HepG2 (cell line): Measurements from ENCODE around the gene ALG3. TPM values are rescaled to one million over a fixed set of nuclear protein-coding genes. Genes with fewer than 3 reads are reported as not detected.

Source experiments
- CC2D1A ChIP-seq: sonication (generic); formaldehyde crosslinking; IDR thresholded peaks from 2 replicates; pipeline ENCODE4 v1.8.1; 2023; ENCODE audit warnings: mild to moderate bottlenecking, missing genetic modification reagents
- GATAD1 ChIP-seq: IDR thresholded peaks from 2 replicates; pipeline ENCODE4 v1.6.1; 2016; ENCODE audit warnings: missing genetic modification reagents, missing compliant biosample characterization
- GATAD2A ChIP-seq: IDR thresholded peaks from 2 replicates; pipeline ENCODE4 v1.6.1; 2016
- GTF2F1 ChIP-seq: fragments of 150-350 bp; IDR thresholded peaks from 2 replicates; pipeline ENCODE4 v1.6.1; 2014; ENCODE audit warnings: low read length
- HMGA1 ChIP-seq: sonication (generic); formaldehyde crosslinking; conservative IDR thresholded peaks from 2 replicates; pipeline ENCODE4 v1.4.0; 2020; ENCODE audit warnings: missing genetic modification reagents
- IRF2 ChIP-seq: IDR thresholded peaks from 2 replicates; pipeline ENCODE4 v1.6.1; 2018; ENCODE audit warnings: missing genetic modification reagents, missing compliant biosample characterization
- JDP2 ChIP-seq: sonication (generic); formaldehyde crosslinking; IDR thresholded peaks from 2 replicates; pipeline ENCODE4 v1.8.1; 2022; ENCODE audit warnings: missing genetic modification reagents, borderline replicate concordance
- SETDB1 ChIP-seq: sonication (generic); formaldehyde crosslinking; IDR thresholded peaks from 2 replicates; pipeline ENCODE4 v1.5.1; 2020; ENCODE audit warnings: missing genetic modification reagents, mild to moderate bottlenecking, borderline replicate concordance
- SOX6 ChIP-seq, 2 experiments: fragments of 450-650 bp in 1 of 2; sonication (generic) in 1 of 2; formaldehyde crosslinking in 1 of 2; IDR thresholded peaks; 2 replicates each; pipeline versions ENCODE4 v1.4.0 to v1.6.1; 2017 to 2020; ENCODE audit warnings: antibody characterized with exemption in 1 of 2, mild to moderate bottlenecking in 1 of 2, missing genetic modification reagents in 1 of 2
- TBP ChIP-seq: sonication (generic); formaldehyde crosslinking; IDR thresholded peaks from 2 replicates; pipeline ENCODE4 v1.5.0; 2020; ENCODE audit warnings: missing genetic modification reagents
- TGIF2 ChIP-seq: IDR thresholded peaks from 2 replicates; pipeline ENCODE4 v1.6.1; 2016; ENCODE audit warnings: control low read depth, missing compliant biosample characterization
- ZKSCAN1 ChIP-seq: fragments of 150-350 bp; IDR thresholded peaks from 2 replicates; pipeline ENCODE4 v1.6.1; 2014; ENCODE audit warnings: low read length
- ZKSCAN5 ChIP-seq: sonication (generic); formaldehyde crosslinking; IDR thresholded peaks from 2 replicates; pipeline ENCODE4 v1.5.1; 2020; ENCODE audit warnings: mild to moderate bottlenecking, missing genetic modification reagents
- ZNF224 ChIP-seq: sonication (generic); formaldehyde crosslinking; IDR thresholded peaks from 2 replicates; pipeline ENCODE4 v1.5.0; 2020; ENCODE audit warnings: mild to moderate bottlenecking, missing genetic modification reagents
- ZNF337 ChIP-seq: sonication (generic); formaldehyde crosslinking; IDR thresholded peaks from 2 replicates; pipeline ENCODE4 v1.5.1; 2020; ENCODE audit warnings: missing genetic modification reagents, low read depth, mild to moderate bottlenecking, borderline replicate concordance
- ZNF33B ChIP-seq: sonication (generic); formaldehyde crosslinking; IDR thresholded peaks from 2 replicates; pipeline ENCODE4 v1.5.1; 2020; ENCODE audit warnings: mild to moderate bottlenecking, missing genetic modification reagents
- ZNF777 ChIP-seq: sonication (generic); formaldehyde crosslinking; IDR thresholded peaks from 2 replicates; pipeline ENCODE4 v1.4.0; 2020; ENCODE audit warnings: missing genetic modification reagents
- polyA plus RNA-seq, 8 experiments: library from polyadenylated mRNA; depleted of rRNA in 3 of 8; stranded (reverse) in 7 of 8; unstranded in 1 of 8; fragments of >200 nt; fragmentation: Illumina TruSeq in 4 of 8; extraction: Trizol in 4 of 8; gene quantifications; 2 replicates each; pipeline versions ENCODE4 v1.2.1 to v1.2.3, GENCODE V29; 2011 to 2016; ENCODE audit warnings: low read depth in 4 of 8, missing spikeins in 1 of 8, mixed read lengths in 1 of 8; ENCODE audit not compliant: insufficient read depth in 1 of 8
- total RNA-seq, 5 experiments: library from RNA; depleted of rRNA; stranded (reverse); fragments of >200 nt; fragmentation: Illumina TruSeq; extraction: Trizol; gene quantifications; 2 replicates each; pipeline ENCODE4 v1.2.3, GENCODE V29; 2016; ENCODE audit warnings: low read depth in 1 of 5
- TF ChIP-seq, protein P1 (sequence below): sonication (generic); formaldehyde crosslinking; IDR thresholded peaks from 2 replicates; pipeline ENCODE4 v1.9.0; 2022; ENCODE audit warnings: missing genetic modification reagents, mild to moderate bottlenecking, borderline replicate concordance
- TF ChIP-seq, protein P2 (sequence below): sonication (generic); formaldehyde crosslinking; IDR thresholded peaks from 2 replicates; pipeline ENCODE4 v1.8.1; 2023; ENCODE audit warnings: missing genetic modification reagents, inconsistent platforms, borderline replicate concordance
- TF ChIP-seq, protein P3 (sequence below): sonication (generic); formaldehyde crosslinking; IDR thresholded peaks from 2 replicates; pipeline ENCODE4 v1.4.0; 2020; ENCODE audit warnings: mild to moderate bottlenecking, missing genetic modification reagents

The ALG3 gene
- total and polyA plus RNA-seq, 2 of the 13 experiments (the other 11 are each of a cell fraction or from before 2014, with no cell fraction given) = 46.6 to 57.1 TPM

DNA sequence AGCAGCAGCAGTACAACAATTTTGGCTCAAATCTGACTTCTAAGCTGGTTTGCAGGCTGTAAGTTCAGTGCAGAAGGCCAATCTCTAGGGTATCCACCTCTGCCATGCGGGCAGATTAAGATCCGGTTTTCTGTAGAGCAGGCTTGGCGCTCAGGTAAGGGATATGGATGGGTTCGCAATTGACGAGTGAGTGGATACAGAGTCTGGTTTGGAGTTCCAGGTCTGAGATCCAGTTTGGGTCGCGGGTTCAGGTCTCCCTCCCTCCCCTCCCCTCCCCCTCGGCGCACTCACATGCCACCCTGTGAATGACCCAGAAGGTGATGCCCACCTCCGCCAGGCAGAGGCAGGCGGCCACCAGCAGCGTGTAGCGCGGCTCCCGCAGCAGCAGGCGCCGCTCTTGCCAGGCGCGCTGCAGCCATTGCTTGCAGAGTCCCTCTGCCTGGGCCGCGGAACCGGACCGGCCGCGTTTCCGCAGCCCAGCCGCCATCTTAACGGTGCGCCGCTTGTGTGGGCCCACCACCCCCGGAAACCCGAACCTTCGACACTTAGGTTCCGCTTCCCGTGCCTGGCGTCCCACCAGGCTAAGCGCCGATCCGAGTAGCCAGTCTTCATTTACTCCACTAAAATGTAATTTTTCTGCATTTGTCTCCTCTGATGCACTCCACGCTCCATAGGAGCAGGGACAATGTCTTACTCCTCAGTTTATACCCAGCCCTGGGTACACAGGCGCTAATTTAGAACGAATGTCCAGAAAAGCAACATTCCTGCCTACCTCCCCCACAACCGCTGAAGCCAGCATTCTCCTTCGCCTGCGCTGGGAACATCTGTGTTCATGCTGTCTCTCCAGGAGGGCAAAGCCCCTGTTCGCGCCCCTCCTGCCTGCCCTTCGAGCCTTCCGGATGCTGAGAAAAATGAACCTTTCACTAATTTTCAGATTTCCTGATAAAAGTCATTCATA is at the start of gene ALG3 (continued):
- no peak for TF ChIP-seq CC2D1A
- peak; percentile 32; the same call in 1 of the 2 replicates for TF ChIP-seq ZKSCAN1
- TF ChIP-seq HMGA1 = no peak
- TF ChIP-seq GATAD2A (CRISPR knock-in tag) = 0 out of 2 replicates have a peak, but pooled peaks have one; percentile 45
- peak; percentile 94 for TF ChIP-seq GATAD1 (CRISPR knock-in tag)
- TF ChIP-seq TGIF2 = peak; percentile 81
- no peak for TF ChIP-seq JDP2 (CRISPR knock-in tag)
- TF ChIP-seq, protein P1, sequence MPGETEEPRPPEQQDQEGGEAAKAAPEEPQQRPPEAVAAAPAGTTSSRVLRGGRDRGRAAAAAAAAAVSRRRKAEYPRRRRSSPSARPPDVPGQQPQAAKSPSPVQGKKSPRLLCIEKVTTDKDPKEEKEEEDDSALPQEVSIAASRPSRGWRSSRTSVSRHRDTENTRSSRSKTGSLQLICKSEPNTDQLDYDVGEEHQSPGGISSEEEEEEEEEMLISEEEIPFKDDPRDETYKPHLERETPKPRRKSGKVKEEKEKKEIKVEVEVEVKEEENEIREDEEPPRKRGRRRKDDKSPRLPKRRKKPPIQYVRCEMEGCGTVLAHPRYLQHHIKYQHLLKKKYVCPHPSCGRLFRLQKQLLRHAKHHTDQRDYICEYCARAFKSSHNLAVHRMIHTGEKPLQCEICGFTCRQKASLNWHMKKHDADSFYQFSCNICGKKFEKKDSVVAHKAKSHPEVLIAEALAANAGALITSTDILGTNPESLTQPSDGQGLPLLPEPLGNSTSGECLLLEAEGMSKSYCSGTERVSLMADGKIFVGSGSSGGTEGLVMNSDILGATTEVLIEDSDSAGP (CRISPR knock-in tag) = peak; percentile 89
- TF ChIP-seq SOX6 (IDR thresholded peaks at IDR 0.05) = no peak
- peak; percentile 42 for TF ChIP-seq SOX6 (CRISPR knock-in tag; IDR thresholded peaks at IDR 0.05)
- TF ChIP-seq, protein P2, sequence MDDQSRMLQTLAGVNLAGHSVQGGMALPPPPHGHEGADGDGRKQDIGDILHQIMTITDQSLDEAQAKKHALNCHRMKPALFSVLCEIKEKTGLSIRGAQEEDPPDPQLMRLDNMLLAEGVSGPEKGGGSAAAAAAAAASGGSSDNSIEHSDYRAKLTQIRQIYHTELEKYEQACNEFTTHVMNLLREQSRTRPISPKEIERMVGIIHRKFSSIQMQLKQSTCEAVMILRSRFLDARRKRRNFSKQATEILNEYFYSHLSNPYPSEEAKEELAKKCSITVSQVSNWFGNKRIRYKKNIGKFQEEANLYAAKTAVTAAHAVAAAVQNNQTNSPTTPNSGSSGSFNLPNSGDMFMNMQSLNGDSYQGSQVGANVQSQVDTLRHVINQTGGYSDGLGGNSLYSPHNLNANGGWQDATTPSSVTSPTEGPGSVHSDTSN (CRISPR knock-in tag) = no peak
- TF ChIP-seq ZNF33B (CRISPR knock-in tag) = peak; percentile 27; the same call in 1 of the 2 replicates
- TF ChIP-seq ZNF337 (CRISPR knock-in tag) = no peak
- TF ChIP-seq ZKSCAN5 = no peak
- TF ChIP-seq, protein P3, sequence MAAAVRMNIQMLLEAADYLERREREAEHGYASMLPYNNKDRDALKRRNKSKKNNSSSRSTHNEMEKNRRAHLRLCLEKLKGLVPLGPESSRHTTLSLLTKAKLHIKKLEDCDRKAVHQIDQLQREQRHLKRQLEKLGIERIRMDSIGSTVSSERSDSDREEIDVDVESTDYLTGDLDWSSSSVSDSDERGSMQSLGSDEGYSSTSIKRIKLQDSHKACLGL (CRISPR knock-in tag) = peak; percentile 89
- TF ChIP-seq TBP = no peak
- no peak for TF ChIP-seq GTF2F1
- 0 out of 2 replicates have a peak, but pooled peaks have one; percentile 21 for TF ChIP-seq ZNF224 (CRISPR knock-in tag)
- no peak for TF ChIP-seq SETDB1 (CRISPR knock-in tag)
- TF ChIP-seq IRF2 (CRISPR knock-in tag) = peak; percentile 80
- TF ChIP-seq ZNF777 (CRISPR knock-in tag) = no peak
